Measurements from ENCODE around the gene PXN.

The PXN gene

GRCh38 chr12:120265473-120266179 lies at the start of gene PXN:
TSS of gene PXN (minus strand) at chr12:120265730. CDS start at chr12:120265629, 101 bp downstream.
- Mint-ChIP-seq H3K27ac (peak within 1 kb of the TSS; percentile 54 to 76 (median 63)), H3K9me3 (no peaks in the 10 kb centered on the region), H3K27me3 (ENCODE audit: low read depth) (no peaks in the 10 kb centered on the region), H3K36me3 (ENCODE audit: low read depth) (peaks cover under 1% of the 10 kb centered on the region), H3K4me3 (peak within 1 kb of the TSS; percentile 89 to 95 (median 93)), H3K4me1 (peaks cover 33% of the 10 kb centered on the region)
- peak; percentile 81 to 87 (median 84) for TF ChIP-seq CTCF (IDR thresholded peaks at IDR 0.05; ENCODE audit: unreplicated experiment in 3 of 3)

- H3K4me1 Mint-ChIP-seq, result peaks cover 14% of the 10 kb centered on the region
- H3K27ac Mint-ChIP-seq, result no peak overlapping the region
- H3K4me3 Mint-ChIP-seq, result no peak overlapping the region
- peak in 1 of 3 experiments; percentile 10 for TF ChIP-seq CTCF (IDR thresholded peaks at IDR 0.05; ENCODE audit: unreplicated experiment in 3 of 3)
- H3K27me3 Mint-ChIP-seq (ENCODE audit: low read depth), result no peaks in the 10 kb centered on the region
- H3K36me3 Mint-ChIP-seq (ENCODE audit: low read depth), result no peaks in the 10 kb centered on the region
- no peaks in the 10 kb centered on the region for H3K9me3 Mint-ChIP-seq
Measured at GRCh38 chr12:120314220-120314619, 48.7 kb upstream of the PXN start.

GRCh38 chr12:120301962-120302815 lies 36.7 kb upstream of the PXN start, which contains the start of gene SIRT4:
TSS of gene SIRT4 (plus strand) at chr12:120302321. CDS start at chr12:120303562, 1,241 bp downstream.
- Mint-ChIP-seq H3K4me1 (peaks cover 5% of the 10 kb centered on the region), H3K27me3 (ENCODE audit: low read depth) (no peaks in the 10 kb centered on the region), H3K4me3 (peak within 1 kb of the TSS; percentile 85 to 96 (median 95)), H3K27ac (peak within 1 kb of the TSS; percentile 96 to 99 (median 99)), H3K36me3 (ENCODE audit: low read depth) (no peaks in the 10 kb centered on the region), H3K9me3 (no peaks in the 10 kb centered on the region)
- TF ChIP-seq CTCF (IDR thresholded peaks at IDR 0.05; ENCODE audit: unreplicated experiment in 3 of 3), result peak; percentile 76 to 86 (median 79)

- no peak within 1 kb of the TSS for H3K27ac Mint-ChIP-seq
- no peaks in the 10 kb centered on the region for H3K36me3 Mint-ChIP-seq (ENCODE audit: low read depth)
- no peaks in the 10 kb centered on the region for H3K4me1 Mint-ChIP-seq
- TF ChIP-seq CTCF (IDR thresholded peaks at IDR 0.05; ENCODE audit: unreplicated experiment in 3 of 3), result no peak
- H3K4me3 Mint-ChIP-seq, result peak within 1 kb of the TSS in 1 of 3 experiments; percentile 5
- H3K9me3 Mint-ChIP-seq, result no peaks in the 10 kb centered on the region
- no peaks in the 10 kb centered on the region for H3K27me3 Mint-ChIP-seq (ENCODE audit: low read depth)
Measured at GRCh38 chr12:120292661-120293531, 27.4 kb upstream of the PXN start, which contains the start of gene RNU4-1. TSS of gene RNU4-1 (minus strand) at chr12:120293237.

- TF ChIP-seq CTCF (IDR thresholded peaks at IDR 0.05; ENCODE audit: unreplicated experiment in 3 of 3), result no peak
- Mint-ChIP-seq H3K4me3 (no peak overlapping the region), H3K4me1 (no peaks in the 10 kb centered on the region), H3K27me3 (ENCODE audit: low read depth) (no peaks in the 10 kb centered on the region), H3K27ac (no peak overlapping the region), H3K9me3 (no peaks in the 10 kb centered on the region), H3K36me3 (ENCODE audit: low read depth) (no peaks in the 10 kb centered on the region)
Measured at GRCh38 chr12:120292411-120292660, 26.8 kb upstream of the PXN start.
